ENCODE data around the gene LAMA4.

- TF ChIP-seq POLR2A (IDR thresholded peaks at IDR 0.05; ENCODE audit: low read depth, low read length) (no peak), POLR2AphosphoS5 (IDR thresholded peaks at IDR 0.05; ENCODE audit: low read depth, low read length) (no peak)
Observed at GRCh38 chr6:112160745-112161144, 93.6 kb downstream of the LAMA4 start.
